Measurements from ENCODE around the gene PURA. TPM values are rescaled to one million over a fixed set of nuclear protein-coding genes. Genes with fewer than 3 reads are reported as not detected.

PURA gene
- 10 to 100 TPM; 13.1 to 13.3 TPM for total RNA-seq

DNA sequence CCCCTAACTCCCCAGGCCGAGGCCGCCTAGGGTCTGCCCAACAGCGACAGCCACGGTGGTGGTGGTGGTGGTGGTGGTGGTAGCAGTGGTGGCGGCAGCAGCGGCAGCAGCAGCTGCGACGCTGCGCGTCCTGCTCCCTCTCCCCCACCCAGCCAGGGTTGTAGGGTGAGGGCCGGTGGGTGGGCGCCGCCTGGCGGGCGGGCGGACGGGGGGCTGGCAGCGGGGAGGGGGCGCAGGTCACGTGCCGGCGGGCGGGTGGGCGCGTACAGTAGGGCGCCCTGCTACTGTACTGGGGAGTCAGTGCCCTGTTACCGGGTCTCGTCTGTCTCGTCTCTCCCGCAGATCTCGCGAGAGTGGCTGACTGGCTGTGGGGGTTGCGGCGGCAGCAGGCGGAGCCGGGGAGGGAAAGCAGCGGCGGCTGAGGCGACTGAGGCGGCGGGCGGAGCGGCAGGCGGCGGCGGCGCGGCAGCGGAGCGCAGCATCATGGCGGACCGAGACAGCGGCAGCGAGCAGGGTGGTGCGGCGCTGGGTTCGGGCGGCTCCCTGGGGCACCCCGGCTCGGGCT is at the start of gene PURA:
Gene PURA (plus strand): TSS at position 411 of the 565 bp plus-strand sequence. CDS start 73 bp downstream, at position 484.
- CTCF ChIA-PET = interaction anchor here (1.0 to 1.6 kb wide), 3 partner anchors 29 to 43 kb away, joined by 3 to 4 read pairs (median 4); no protein-coding TSS in a partner anchor
- POLR2A ChIA-PET = no interaction called here

DNA sequence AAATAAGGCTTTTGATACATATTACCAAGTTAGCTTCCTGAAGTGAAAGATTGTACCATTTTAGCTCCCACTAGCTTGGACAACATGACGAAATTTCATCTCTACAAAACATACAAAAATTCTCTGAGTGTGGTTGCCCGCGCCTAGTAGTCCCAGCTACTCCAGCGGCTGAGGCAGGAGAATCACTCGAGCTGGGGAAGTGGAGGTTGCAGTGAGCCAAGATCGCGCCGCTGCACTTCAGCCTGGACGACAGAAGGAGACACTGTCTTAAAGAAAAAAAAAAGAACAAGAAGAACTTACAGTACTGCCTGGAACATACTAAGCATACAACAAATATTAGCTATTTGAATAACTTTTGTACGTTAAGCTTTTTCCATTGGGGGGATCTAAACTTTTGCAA is 41.1 kb upstream of the PURA start:
- ChIA-PET POLR2A (interaction anchor here (0.6 kb wide), 1 partner anchor 65 kb away, joined by 3 read pairs; no protein-coding TSS in a partner anchor), CTCF (interaction anchor here (0.7 to 3.0 kb wide), 6 partner anchors 69 to 181 kb away, joined by 3 to 24 read pairs (median 4); no protein-coding TSS in a partner anchor)

DNA sequence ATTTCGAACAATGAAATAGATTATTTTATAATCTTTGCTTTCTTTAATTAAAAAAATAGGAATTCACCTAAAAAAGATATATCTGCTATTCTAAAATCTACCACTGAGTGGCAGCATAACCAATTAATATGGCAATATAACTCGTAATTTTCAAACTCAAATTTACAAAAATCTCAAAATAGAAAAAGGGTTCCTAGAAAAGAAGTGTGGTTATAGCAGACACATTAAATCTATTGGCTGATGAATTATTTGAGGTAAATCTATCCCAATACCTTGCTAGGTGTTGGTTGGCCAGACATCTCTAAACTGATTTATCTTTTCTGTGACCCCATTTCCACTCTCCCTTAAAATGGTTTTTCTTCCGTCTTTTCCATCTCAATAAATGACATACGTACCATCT is 40.6 kb upstream of the PURA start:
- CTCF ChIA-PET = interaction anchor here (0.8 to 3.0 kb wide), 7 partner anchors 39 to 104 kb away, joined by 3 to 24 read pairs (median 3); no protein-coding TSS in a partner anchor
- POLR2A ChIA-PET = no interaction called here

DNA sequence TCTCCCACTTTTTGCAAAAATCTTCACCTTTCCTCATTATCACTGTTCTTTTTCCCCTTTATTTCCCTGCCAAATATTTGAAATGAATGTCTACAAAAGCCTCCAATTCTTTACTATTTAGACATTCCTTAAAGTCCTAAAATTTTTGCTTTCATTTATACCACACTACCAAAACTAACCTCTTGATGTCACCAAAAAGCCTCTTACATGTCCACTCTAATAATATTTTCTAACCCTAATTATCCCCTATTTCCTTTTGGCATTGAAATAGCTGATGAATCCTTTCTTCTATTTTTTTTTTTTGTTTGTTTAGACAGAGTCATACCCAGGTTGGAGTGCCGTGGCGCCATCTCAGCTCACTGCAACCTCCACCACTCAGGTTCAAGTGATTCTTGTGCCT is 38.5 kb upstream of the PURA start:
- ChIA-PET POLR2A (no interaction called here), CTCF (interaction anchor here (0.7 to 1.6 kb wide), 3 partner anchors 40 to 70 kb away, joined by 3 to 5 read pairs (median 3); no protein-coding TSS in a partner anchor)

DNA sequence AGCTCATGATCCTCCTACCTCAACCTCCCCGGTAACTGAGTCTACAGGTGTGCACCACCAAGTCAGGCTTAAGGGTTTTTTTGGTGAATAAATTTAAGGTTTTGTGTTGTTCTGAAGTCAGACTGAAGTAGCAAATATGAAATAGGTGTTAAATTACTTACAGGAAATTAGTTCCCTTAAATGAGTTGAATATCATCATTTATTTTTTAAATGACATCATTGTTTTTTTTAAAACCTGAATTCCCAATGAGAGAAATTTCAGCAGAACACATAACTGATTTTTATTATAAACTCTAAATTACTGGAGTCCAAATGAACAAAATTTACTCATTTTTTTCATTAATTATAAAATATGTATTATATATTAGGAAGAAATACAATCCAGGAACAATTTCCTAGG is 37.8 kb upstream of the PURA start:
- ChIA-PET POLR2A (no interaction called here), CTCF (interaction anchor here (0.7 to 1.6 kb wide), 4 partner anchors 39 to 80 kb away, joined by 3 to 5 read pairs (median 4); no protein-coding TSS in a partner anchor)

DNA sequence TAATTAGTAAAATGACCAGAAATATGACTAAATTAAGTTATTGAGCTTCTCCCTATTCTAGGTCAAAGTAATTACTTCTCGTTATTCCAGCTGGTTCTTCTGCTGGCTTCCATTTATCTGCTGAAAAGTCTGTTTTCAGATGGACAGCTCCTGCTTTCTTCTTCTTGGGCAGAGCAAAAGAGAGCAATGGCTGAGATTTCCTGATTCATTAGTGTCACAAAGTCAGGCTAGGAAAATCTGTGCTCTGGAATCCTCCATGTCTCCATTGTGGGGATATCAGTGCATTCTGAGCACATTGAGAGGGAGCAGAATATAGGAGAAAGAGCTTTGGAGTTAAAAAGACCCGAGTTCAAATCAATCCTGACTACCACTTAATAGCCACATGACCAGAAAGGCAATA is 37.1 kb upstream of the PURA start:
- ChIA-PET POLR2A (interaction anchor here (0.5 kb wide), 1 partner anchor 39 kb away, joined by 8 read pairs; no protein-coding TSS in a partner anchor), CTCF (interaction anchor here (1.6 kb wide), 1 partner anchor 69 kb away, joined by 3 read pairs; no protein-coding TSS in a partner anchor)

DNA sequence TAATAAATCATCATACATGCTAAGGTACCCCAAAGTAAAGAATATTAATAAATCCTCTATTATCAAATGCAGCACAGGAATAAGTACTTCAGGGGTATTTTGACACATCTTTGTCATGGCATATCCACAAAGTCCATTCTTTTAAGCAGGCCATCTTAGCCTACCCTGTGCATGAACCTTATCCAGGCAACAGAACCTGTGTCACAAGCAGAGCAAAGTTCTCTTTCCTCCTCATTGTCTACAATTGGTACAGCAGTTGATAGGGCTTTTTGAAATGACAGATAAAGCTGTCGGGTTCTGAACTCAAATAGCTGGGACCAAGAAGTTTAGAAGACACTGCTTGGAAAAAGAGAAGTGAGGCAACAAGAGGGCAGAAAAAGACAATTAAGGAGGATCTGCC is 30.8 kb upstream of the PURA start:
- ChIA-PET POLR2A (no interaction called here), CTCF (no interaction called here)

DNA sequence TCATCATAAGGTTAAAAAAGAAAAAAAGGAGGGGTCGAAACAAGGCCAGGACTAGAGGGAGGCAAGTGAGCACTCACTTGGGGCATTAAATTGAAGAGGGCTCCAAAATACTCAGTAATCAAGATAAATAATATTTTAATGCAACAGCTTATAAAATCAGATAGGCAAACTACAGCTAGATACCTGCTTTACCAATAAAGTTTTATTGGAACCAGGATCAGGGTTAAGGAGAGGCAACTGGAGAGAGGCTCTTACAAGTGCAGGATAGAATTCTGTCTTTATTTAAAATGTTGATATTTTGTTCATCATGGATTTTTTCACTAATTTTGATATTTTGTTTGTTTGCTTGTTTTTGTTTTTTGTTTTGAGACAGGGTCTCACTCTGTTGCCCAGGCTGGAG is 30.3 kb upstream of the PURA start:
- ChIA-PET CTCF (no interaction called here), POLR2A (no interaction called here)

DNA sequence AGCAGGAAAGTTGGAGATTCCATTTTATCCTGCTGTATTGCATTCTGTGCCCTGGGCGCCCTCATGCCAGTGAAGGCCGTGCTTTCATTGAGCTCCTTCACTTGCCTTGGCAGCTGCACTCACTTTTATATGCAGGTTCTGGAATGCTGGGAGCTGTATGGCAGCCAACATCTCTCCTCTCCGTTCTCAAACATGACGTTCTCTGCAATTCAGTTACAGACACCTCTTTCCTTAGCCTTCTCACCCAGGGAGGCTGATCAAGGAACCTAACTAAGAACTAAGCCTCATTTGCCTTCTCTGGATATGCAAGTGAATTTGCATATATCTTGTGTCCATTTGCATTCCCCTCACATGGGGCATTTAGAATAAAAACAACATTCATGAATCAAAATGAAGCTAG is 29.4 kb upstream of the PURA start:
- CTCF ChIA-PET = interaction anchor here (1.0 kb wide), 1 partner anchor 60 kb away, joined by 4 read pairs; no protein-coding TSS in a partner anchor
- POLR2A ChIA-PET = no interaction called here

DNA sequence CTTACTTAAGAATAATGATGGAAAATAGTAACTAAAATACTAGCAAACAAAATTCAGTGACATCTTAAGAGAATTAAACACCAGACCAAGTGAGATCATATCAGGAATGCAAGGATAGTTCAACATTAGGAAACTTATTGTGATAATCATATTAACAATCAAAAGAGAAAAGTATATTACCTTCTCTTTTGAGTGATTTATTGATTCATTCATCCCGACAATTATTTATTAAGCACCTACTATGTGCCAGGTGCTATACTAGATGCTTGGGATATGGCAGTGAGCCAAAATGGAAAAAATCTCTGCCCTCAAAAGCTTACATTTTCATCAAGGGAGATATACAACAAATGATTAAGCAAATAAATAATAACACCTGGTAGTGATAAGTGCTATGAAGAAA is 23.7 kb upstream of the PURA start:
- ChIA-PET POLR2A (no interaction called here), CTCF (no interaction called here)

DNA sequence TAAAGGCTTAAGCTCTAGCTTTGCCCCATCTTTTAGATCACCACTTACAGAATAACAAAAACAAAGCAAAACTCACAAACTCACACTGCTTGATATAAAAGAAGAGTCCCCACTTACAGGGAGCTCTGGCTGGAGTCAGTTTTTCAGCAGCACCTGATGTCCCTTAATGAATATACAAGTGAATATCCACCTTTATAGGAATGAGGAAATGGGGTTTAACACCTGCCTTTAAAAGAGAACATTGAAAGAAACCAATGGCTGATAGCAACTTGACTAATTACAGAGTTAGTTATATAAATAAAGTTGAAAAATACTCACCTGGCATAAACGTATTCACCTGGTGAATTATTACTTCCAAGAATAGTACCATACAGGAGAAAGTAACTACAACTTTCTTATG is 20.7 kb upstream of the PURA start:
- CTCF ChIA-PET = no interaction called here
- POLR2A ChIA-PET = no interaction called here

DNA sequence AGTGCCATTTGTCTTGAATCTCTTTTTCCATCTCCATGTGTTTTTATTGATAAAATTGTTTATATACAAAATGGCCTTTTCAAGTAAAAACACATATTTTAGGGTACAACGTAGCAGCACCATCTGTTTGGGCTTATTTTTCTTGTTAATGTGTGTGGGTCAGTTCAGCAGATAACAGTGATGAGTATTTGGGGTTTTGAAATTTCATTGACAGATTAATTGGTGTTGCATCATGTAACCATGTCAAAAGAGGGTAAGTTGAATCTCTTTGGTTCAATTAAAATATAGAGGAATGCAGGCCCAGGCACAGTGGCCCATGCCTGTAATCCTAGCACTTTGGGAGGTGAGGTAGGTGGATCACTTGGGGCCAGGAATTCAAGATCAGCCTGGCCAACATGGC is 20.0 kb upstream of the PURA start:
- ChIA-PET POLR2A (no interaction called here), CTCF (no interaction called here)

DNA sequence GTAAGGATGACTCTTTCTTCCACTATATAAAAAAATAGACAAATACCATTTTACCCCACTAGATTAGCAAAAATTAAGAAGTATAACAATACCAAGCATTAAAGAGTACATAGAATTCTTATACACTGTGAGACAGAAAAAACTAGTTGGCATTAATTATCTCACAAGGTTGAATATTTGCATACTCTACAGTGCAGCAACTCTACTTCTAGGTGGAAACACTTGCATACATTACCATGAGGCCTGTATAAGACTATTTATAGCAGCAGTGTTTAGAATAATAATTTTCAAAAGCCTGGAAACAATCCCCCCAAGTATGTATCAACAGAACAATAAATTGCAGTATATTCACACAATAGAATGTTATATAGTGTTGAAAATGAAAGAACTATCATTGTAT is 19.0 kb upstream of the PURA start:
- CTCF ChIA-PET = no interaction called here

DNA sequence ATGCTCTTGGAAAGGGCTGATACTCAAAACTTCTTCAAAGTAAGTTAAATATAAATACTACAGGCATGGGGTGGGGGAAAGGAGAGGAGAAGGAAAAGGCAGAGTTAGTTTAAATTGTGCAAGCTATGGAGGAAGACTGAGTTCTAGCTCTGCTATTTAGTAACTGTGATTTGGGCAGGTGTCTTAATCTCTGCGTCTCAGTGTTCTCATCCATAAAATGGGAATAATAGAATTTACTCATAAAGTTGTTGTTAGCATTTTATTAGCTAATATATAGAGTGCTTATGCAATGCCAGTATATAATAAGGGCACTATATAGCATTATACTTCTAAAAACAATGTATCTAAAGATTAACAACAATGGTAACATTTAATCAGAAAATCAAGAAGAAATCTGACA is 12.7 kb upstream of the PURA start:
- POLR2A ChIA-PET = no interaction called here
- CTCF ChIA-PET = no interaction called here

More for the DNA sequence above, 19.0 kb upstream of the PURA start:
- POLR2A ChIA-PET = no interaction called here

DNA sequence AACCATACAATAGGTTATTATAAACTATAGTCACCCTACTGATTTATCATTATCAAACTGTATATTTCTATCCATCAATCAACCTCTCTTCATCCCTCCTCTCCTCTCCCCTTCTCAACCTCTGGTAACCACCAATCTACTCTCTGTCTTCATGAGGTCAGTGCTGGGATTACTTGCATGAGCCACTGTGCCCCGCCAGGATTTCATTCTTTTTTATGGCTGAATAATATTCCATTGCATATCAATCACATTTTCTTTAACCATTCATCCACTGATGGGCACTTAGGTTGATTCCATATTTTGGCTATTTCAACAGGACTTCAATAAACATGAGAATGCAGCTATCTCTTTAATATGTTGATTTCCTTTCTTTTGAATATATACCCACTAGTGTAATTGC is 10.8 kb upstream of the PURA start:
- POLR2A ChIA-PET = no interaction called here
- CTCF ChIA-PET = no interaction called here

DNA sequence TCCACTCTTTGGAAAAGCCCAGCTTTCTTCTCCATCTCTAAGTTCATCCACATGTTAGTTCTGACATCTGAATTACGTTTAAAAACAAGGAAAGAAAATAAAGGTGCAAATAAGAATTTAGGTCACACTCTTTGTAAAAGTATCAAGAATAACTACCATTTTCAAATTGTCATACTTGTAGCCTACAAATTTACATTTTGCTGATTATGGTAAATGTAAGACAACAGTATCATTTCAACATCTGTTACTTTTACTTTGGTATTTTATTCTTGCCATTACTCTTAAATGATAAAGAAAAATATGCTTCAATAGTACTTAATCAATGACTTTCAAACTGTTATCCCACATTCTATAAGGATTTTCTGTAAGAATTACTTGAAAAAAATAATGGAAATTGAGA is 9.8 kb upstream of the PURA start:
- CTCF ChIA-PET = interaction anchor here (1.2 kb wide), 1 partner anchor 30 kb away, joined by 4 read pairs; no protein-coding TSS in a partner anchor
- POLR2A ChIA-PET = no interaction called here

DNA sequence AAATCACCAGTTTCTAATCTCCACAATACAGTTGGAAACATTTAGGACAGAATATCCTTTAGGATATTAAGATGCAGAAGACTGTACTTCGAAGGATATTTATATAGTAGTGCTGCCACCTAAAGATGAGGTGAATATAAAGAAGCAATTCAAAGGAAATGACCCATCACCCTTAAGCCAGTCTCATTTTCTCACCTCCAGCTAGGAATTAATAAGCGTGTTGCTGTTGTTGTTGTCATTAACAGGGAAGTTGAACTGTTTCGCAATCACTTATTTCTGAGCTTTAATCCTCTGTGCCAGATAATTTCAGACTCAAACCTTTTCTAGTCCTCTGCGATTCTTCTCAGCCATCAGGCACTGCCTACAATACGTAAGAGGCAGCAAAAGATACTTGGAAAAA is 7.8 kb upstream of the PURA start:
- CTCF ChIA-PET = interaction anchor here (1.9 kb wide), 1 partner anchor 137 kb away, joined by 6 read pairs; no protein-coding TSS in a partner anchor
- POLR2A ChIA-PET = no interaction called here

DNA sequence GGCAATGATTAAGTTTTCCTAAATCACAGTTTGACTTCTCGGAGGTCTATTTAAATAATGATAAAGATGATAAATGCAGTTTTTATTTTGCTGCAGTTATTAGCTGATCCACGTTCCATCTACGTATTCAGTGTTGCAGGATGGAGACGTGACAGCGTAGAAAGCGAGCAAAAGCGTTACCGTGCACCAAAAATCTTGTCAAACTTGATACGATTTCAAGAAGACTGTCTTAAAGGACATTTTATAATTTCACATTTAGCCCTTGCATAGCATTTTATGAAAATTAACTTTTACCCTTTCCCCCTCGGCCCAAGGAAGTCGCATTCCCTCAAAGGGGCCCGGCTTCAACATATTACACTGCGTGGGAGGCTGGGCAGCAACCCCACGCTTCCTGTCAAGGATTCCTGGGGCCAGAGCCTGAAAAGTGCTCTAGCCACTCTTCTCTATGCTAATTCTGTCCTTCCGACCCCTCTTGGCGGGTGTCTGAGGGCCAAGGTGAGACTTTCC is 7.1 kb upstream of the PURA start:
- CTCF ChIA-PET = interaction anchor here (0.7 to 1.9 kb wide), 4 partner anchors 20 to 138 kb away, joined by 3 to 6 read pairs (median 4); no protein-coding TSS in a partner anchor
- POLR2A ChIA-PET = interaction anchor here (0.5 to 1.2 kb wide), 4 partner anchors 9 to 68 kb away, joined by 3 to 5 read pairs (median 4); partner anchors contain the start of gene CYSTM1

DNA sequence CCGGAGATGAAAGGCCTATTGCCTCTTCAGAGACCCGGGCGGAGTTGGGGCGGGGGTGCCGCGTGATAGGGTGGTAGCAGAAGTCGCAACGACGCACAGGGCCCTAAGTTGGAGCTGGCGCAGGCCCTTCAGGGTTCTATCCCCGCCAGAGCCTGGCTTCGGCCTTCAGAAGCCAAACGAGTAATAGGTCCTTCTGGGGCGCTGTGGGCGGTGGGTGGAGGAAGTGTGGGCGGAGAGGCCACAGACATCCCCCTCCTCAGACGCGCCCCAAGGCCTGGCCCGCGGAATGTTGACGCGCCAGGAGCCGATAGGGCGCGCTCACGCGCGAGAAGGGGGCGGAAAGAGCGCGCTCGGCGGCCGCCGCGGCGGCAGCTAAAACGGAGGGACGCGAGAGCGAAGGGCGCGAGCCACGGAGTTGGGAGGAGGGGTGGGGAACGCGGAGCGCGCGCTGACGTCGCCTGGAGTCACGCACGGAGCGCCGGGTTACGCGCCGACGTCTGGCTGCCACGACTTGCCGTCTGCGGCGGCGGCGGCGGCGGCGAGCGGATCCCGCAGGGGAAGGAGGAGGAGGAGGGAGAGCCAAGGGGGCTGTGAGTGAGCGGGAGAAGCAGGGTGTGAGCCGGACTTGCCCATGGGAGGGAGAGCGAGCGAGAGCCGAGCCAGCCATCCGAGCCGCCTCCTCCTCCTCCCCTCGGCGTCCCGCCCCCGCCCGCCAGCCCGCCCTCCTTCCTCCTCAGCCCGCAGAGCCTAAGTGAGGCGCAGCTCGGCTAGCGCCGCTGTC is 6.4 kb upstream of the PURA start:
- CTCF ChIA-PET = interaction anchor here (0.6 to 1.9 kb wide), 5 partner anchors 19 to 165 kb away, joined by 3 to 6 read pairs (median 4); no protein-coding TSS in a partner anchor
- POLR2A ChIA-PET = interaction anchor here (0.5 to 1.2 kb wide), 7 partner anchors 8 to 1367 kb away, joined by 3 to 5 read pairs (median 3); partner anchors contain the start of gene CYSTM1
